ENCODE data around the gene PTPRD.

DNA sequence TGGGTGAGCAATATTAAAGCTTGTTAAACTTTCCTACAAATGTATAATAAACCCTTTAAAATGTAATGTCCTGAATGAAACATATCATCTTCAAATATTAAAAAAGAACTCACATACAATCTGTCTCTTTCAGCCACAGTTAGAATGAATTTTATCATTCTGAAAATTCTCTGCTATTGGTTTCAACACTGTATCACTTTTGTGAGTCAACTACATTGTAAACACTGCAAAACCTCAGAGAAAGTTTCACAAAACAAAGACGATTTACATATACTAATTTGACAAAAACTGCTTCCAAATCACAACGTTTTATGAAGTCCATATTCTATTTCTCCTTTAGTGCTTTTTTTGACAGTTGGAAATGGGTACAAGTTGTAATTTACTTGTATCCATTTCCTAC lies 1781.2 kb downstream of the PTPRD start:
- TF ChIP-seq, protein P1, sequence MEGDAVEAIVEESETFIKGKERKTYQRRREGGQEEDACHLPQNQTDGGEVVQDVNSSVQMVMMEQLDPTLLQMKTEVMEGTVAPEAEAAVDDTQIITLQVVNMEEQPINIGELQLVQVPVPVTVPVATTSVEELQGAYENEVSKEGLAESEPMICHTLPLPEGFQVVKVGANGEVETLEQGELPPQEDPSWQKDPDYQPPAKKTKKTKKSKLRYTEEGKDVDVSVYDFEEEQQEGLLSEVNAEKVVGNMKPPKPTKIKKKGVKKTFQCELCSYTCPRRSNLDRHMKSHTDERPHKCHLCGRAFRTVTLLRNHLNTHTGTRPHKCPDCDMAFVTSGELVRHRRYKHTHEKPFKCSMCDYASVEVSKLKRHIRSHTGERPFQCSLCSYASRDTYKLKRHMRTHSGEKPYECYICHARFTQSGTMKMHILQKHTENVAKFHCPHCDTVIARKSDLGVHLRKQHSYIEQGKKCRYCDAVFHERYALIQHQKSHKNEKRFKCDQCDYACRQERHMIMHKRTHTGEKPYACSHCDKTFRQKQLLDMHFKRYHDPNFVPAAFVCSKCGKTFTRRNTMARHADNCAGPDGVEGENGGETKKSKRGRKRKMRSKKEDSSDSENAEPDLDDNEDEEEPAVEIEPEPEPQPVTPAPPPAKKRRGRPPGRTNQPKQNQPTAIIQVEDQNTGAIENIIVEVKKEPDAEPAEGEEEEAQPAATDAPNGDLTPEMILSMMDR (conservative IDR thresholded peaks at IDR 0.05; ENCODE audit: low read length), result no peak
- TF ChIP-seq EZH2phosphoT487 (IDR thresholded peaks at IDR 0.05; ENCODE audit: borderline replicate concordance, low read depth, low read length), result no peak

Measured in OCI-LY7 (cell line).